IMR-90 (cell line): ENCODE data around the gene CEP85. TPM values are rescaled to one million over a fixed set of nuclear protein-coding genes. Genes with fewer than 3 reads are reported as not detected.

Source experiments
- ATAC-seq: fragments of 200-7000 bp; cut with Tn5 transposase; 2 replicates; pipeline ENCODE4 v1.9.1; 2020; ENCODE audit warnings: low read depth, mild to moderate bottlenecking, moderate library complexity
- BruUV-seq: library from RNA; stranded (reverse); fragments of 400-500 nt; replicated peaks from 2 replicates; lab custom pipeline; 2021; lab: Mats Ljungman, UMichigan
- CTCF ChIA-PET: fragments of 300-600 bp; formaldehyde crosslinking; extraction: SDS; loops from one replicate; lab custom pipeline; 2021; ENCODE audit warnings: antibody characterized with exemption; lab: Yijun Ruan, JAX
- POLR2A ChIA-PET: fragments of 300-600 bp; sonication (Branson Sonifier 250); formaldehyde crosslinking; loops from one replicate; lab custom pipeline; 2022; ENCODE audit warnings: antibody characterized with exemption; ENCODE audit not compliant: unreplicated experiment; lab: Charles Lee
- DNase-seq: peaks from one replicate; pipeline ENCODE4 v3.0.0; 2013
- H2AFZ ChIP-seq: replicated peaks from 2 replicates; pipeline ENCODE3; 2013; ENCODE audit warnings: low read length, mild to moderate bottlenecking; ENCODE audit not compliant: poor library complexity
- H2AK5ac ChIP-seq: 2 replicates; pipeline ENCODE4 v1.6.1; 2013; ENCODE audit warnings: low read depth, low read length, inconsistent platforms
- H2AK9ac ChIP-seq: replicated peaks from 2 replicates; pipeline ENCODE3; 2013; ENCODE audit warnings: mild to moderate bottlenecking, low read depth, low read length, moderate library complexity; ENCODE audit not compliant: poor library complexity
- H2BK120ac ChIP-seq: 2 replicates; pipeline ENCODE4 v1.6.1; 2013; ENCODE audit warnings: low read depth, low read length, inconsistent platforms
- H2BK15ac ChIP-seq: 3 replicates; pipeline ENCODE4 v1.6.1; 2013; ENCODE audit warnings: low read depth, low read length, inconsistent platforms
- H2BK20ac ChIP-seq: 2 replicates; pipeline ENCODE4 v1.6.1; 2013; ENCODE audit warnings: low read depth, mild to moderate bottlenecking, inconsistent platforms, low read length, moderate library complexity
- H2BK5ac ChIP-seq: 2 replicates; pipeline ENCODE4 v1.6.1; 2013; ENCODE audit warnings: mild to moderate bottlenecking, low read depth, low read length, inconsistent platforms; ENCODE audit not compliant: poor library complexity, severe bottlenecking
- H3K14ac ChIP-seq: replicated peaks from 2 replicates; pipeline ENCODE4 v1.6.1; 2013; ENCODE audit warnings: low read depth, low read length, inconsistent platforms
- H3K18ac ChIP-seq: 2 replicates; pipeline ENCODE4 v1.6.1; 2013; ENCODE audit warnings: low read depth, low read length, control low read depth
- H3K23ac ChIP-seq: 2 replicates; pipeline ENCODE4 v1.6.1; 2013; ENCODE audit warnings: low read depth, low read length, inconsistent platforms
- H3K27ac ChIP-seq: 2 replicates; pipeline ENCODE4 v1.5.1; 2013; ENCODE audit warnings: mild to moderate bottlenecking, control low read depth, low read length; ENCODE audit not compliant: insufficient read depth
- H3K27me3 ChIP-seq: 2 replicates; pipeline ENCODE4 v1.6.1; 2013; ENCODE audit warnings: low read length; ENCODE audit not compliant: control insufficient read depth, insufficient read depth
- H3K36me3 ChIP-seq: 2 replicates; pipeline ENCODE4 v1.6.1; 2013; ENCODE audit warnings: low read length, mixed read lengths; ENCODE audit not compliant: control insufficient read depth, insufficient read depth
- H3K4ac ChIP-seq: 2 replicates; pipeline ENCODE4 v1.6.1; 2013; ENCODE audit warnings: low read depth, low read length, inconsistent platforms
- H3K4me1 ChIP-seq: 2 replicates; pipeline ENCODE4 v1.6.1; 2013; ENCODE audit warnings: low read length, mixed read lengths; ENCODE audit not compliant: control insufficient read depth, insufficient read depth
- H3K4me2 ChIP-seq: 2 replicates; pipeline ENCODE4 v1.6.1; 2013; ENCODE audit warnings: low read depth, mild to moderate bottlenecking, control low read depth, low read length, moderate library complexity
- H3K4me3 ChIP-seq: 2 replicates; pipeline ENCODE4 v1.5.1; 2013; ENCODE audit warnings: low read depth, mild to moderate bottlenecking, control low read depth, low read length, moderate library complexity; ENCODE audit not compliant: insufficient read depth
- H3K56ac ChIP-seq: 2 replicates; pipeline ENCODE4 v1.6.1; 2013; ENCODE audit warnings: low read length, inconsistent platforms; ENCODE audit not compliant: insufficient read depth; ENCODE audit errors: extremely low read depth
- H3K79me1 ChIP-seq, 2 experiments: 2 replicates each; pipeline ENCODE4 v1.6.1; 2013; ENCODE audit warnings: low read length in 2 of 2, inconsistent platforms in 1 of 2, low read depth in 1 of 2
- H3K9ac ChIP-seq: 2 replicates; pipeline ENCODE4 v1.6.1; 2013; ENCODE audit warnings: low read depth, low read length, control low read depth
- H3K9me1 ChIP-seq: 2 replicates; pipeline ENCODE4 v1.6.1; 2013; ENCODE audit warnings: low read length, inconsistent platforms; ENCODE audit not compliant: insufficient read depth
- H3K9me3 ChIP-seq: 2 replicates; pipeline ENCODE4 v1.6.1; 2013; ENCODE audit warnings: low read length; ENCODE audit not compliant: control insufficient read depth, insufficient read depth
- H4K20me1 ChIP-seq: 2 replicates; pipeline ENCODE4 v1.6.1; 2013; ENCODE audit warnings: low read length, inconsistent platforms; ENCODE audit not compliant: insufficient read depth
- H4K5ac ChIP-seq: 2 replicates; pipeline ENCODE4 v1.6.1; 2013; ENCODE audit warnings: mild to moderate bottlenecking, low read depth, low read length, control low read depth
- H4K8ac ChIP-seq, 2 experiments: 2 replicates each; pipeline ENCODE4 v1.6.1; 2013; ENCODE audit warnings: low read depth in 2 of 2, low read length in 2 of 2, control low read depth in 1 of 2, inconsistent platforms in 1 of 2
- H4K91ac ChIP-seq: 2 replicates; pipeline ENCODE4 v1.6.1; 2013; ENCODE audit warnings: low read depth, low read length, inconsistent platforms; ENCODE audit not compliant: insufficient read depth
- BHLHE40 ChIP-seq: fragments of 150-350 bp; IDR thresholded peaks from 2 replicates; pipeline ENCODE4 v1.6.1; 2016; ENCODE audit warnings: mild to moderate bottlenecking, low read depth, low read length
- CEBPB ChIP-seq: IDR thresholded peaks from 2 replicates; pipeline ENCODE4 v1.6.1; 2012; ENCODE audit warnings: low read depth, low read length, improper control_type of control experiment
- CHD1 ChIP-seq: IDR thresholded peaks from 2 replicates; pipeline ENCODE4 v1.6.1; 2012; ENCODE audit warnings: low read depth, low read length, improper control_type of control experiment
- MAFK ChIP-seq: IDR thresholded peaks from 2 replicates; pipeline ENCODE4 v1.6.1; 2012; ENCODE audit warnings: low read depth, low read length, improper control_type of control experiment
- MAZ ChIP-seq: IDR thresholded peaks from 2 replicates; pipeline ENCODE4 v1.6.1; 2012; ENCODE audit warnings: low read depth, mild to moderate bottlenecking, low read length, improper control_type of control experiment, moderate library complexity, borderline replicate concordance
- MXI1 ChIP-seq: IDR thresholded peaks from 2 replicates; pipeline ENCODE4 v1.6.1; 2012; ENCODE audit warnings: low read depth, mild to moderate bottlenecking, low read length, moderate library complexity, borderline replicate concordance
- POLR2A ChIP-seq: IDR thresholded peaks from 2 replicates; pipeline ENCODE4 v1.6.1; 2012; ENCODE audit warnings: mild to moderate bottlenecking, low read depth, low read length
- SMC3 ChIP-seq: fragments of 150-350 bp; IDR thresholded peaks from 2 replicates; pipeline ENCODE4 v1.6.1; 2016; ENCODE audit warnings: low read depth, mild to moderate bottlenecking, antibody characterized with exemption, low read length, moderate library complexity
- WGBS, 2 experiments: methylation state at CpG; one replicate each; pipeline versions ENCODE4 v1.1.5 to v1.1.7; 2013; ENCODE audit warnings: missing lambda C conversion rate in 2 of 2; ENCODE audit not compliant: insufficient read length in 1 of 2; ENCODE audit errors: extremely low coverage in 2 of 2; 5-methylcytosine and 5-hydroxymethylcytosine counted together
- dilution Hi-C: fragments of 300-500 bp; cut with HindIII; formaldehyde crosslinking; loops from one replicate; pipeline ENCODE4 v1.14.3; 2018; ENCODE audit warnings: low sequenced_read_pairs; ENCODE audit not compliant: unreplicated experiment
- in situ Hi-C: fragments of 300-500 bp; cut with MboI; formaldehyde crosslinking; loops from 3 replicates; pipeline ENCODE4 v1.14.3; 2019; ENCODE audit warnings: low sequenced_read_pairs, inconsistent platforms, mixed read lengths
- intact Hi-C: fragments of 100-400 bp; cut with micrococcal nuclease; formaldehyde crosslinking; loops from 2 replicates; pipeline ENCODE4 v1.10.0; 2022
- polyA plus RNA-seq, 3 experiments: library from polyadenylated mRNA; depleted of rRNA; stranded (reverse); fragments of >200 nt; gene quantifications; 2 replicates each; pipeline ENCODE4 v1.2.3, GENCODE V29; 2012; ENCODE audit warnings: low replicate concordance in 1 of 3
- total RNA-seq: library from RNA; depleted of rRNA; stranded (reverse); fragments of >200 nt; gene quantifications from 2 replicates; pipeline ENCODE4 v1.2.3, GENCODE V29; 2012
- TF ChIP-seq, protein P1 (sequence below): conservative IDR thresholded peaks from 2 replicates; pipeline ENCODE4 v1.5.1; 2012; ENCODE audit warnings: mild to moderate bottlenecking, low read depth, low read length, improper control_type of control experiment
- TF ChIP-seq, protein P2 (sequence below): fragments of 150-350 bp; IDR thresholded peaks from 2 replicates; pipeline ENCODE4 v1.6.1; 2016; ENCODE audit warnings: low read depth, mild to moderate bottlenecking, low read length, moderate library complexity, borderline replicate concordance
- TF ChIP-seq, protein P3 (sequence below): fragments of 150-350 bp; IDR thresholded peaks from 2 replicates; pipeline ENCODE4 v1.6.1; 2017; ENCODE audit warnings: mild to moderate bottlenecking, antibody characterized with exemption, low read length, low read depth

CEP85 gene
- total and polyA plus RNA-seq, 2 of the 4 experiments (the other 2 are of a cell fraction) = 11.5 to 11.8 TPM

DNA sequence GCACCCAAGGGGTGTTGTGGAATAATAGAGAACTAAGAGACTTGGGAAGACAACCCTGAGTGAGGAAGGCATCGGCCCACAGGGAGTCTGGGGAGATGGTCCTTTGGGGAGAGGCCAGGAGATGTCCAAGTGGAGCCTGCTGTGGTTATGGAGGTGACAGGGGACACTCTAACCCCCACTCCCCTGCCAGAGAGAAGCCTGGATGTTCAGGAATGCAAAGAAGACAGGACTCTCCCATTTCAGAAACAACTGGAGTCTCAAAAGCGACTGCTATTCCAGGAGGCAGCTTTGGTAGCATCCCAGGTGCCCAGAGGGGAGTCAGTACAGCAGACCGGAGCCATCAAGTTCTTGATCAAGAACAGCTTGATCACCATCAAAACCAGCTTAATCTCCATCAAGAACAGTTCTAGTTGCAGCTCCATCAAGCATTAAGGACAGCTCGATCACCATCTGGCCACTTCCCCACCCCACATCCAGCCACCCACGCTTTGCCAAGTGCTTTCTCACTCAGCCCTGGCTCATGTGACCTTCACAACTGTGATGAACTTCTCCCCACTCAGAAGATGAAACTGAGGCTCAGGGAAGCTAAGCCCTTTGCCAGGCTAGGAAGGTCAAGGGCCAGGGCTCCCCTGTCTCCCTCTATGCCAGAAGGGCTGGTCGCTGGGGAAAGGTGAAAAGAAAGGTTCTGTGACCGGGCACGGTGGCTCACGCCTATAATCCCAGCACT lies 84.5 kb downstream of the CEP85 start (continued):
- TF ChIP-seq, protein P1, sequence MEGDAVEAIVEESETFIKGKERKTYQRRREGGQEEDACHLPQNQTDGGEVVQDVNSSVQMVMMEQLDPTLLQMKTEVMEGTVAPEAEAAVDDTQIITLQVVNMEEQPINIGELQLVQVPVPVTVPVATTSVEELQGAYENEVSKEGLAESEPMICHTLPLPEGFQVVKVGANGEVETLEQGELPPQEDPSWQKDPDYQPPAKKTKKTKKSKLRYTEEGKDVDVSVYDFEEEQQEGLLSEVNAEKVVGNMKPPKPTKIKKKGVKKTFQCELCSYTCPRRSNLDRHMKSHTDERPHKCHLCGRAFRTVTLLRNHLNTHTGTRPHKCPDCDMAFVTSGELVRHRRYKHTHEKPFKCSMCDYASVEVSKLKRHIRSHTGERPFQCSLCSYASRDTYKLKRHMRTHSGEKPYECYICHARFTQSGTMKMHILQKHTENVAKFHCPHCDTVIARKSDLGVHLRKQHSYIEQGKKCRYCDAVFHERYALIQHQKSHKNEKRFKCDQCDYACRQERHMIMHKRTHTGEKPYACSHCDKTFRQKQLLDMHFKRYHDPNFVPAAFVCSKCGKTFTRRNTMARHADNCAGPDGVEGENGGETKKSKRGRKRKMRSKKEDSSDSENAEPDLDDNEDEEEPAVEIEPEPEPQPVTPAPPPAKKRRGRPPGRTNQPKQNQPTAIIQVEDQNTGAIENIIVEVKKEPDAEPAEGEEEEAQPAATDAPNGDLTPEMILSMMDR = no peak

DNA sequence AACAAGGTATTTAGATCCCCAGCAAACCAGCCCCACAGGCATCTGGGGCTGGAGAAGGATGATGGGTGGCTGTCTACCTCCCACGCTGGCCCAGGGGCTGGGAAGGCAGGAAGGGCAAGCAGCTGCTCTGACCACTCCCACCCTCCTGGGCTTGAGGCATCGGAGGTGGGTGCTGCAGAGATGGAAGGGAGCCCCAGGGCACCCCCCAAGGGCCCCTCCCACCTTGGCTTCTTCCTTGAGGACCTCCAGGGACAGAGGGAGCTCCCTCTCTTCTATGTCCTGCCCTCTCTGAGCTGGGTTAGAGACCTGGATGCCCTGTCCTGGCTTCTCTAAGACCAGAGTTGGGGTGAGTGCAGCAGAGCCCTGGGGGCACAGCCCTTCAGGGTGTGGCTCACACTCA lies 86.9 kb downstream of the CEP85 start:
- H3K18ac ChIP-seq = no peak overlapping the region
- H3K4me1 ChIP-seq = peaks cover 3% of the 10 kb centered on the region
- H3K14ac ChIP-seq = peak overlapping the region; percentile 77; the same call in 1 of the 2 replicates
- no peak overlapping the region for H2BK20ac ChIP-seq
- H4K20me1 ChIP-seq = no peaks in the 10 kb centered on the region
- BruUV-seq = no TSS peak
- H3K27ac ChIP-seq = no peak overlapping the region
- dilution Hi-C loops (no loop called here), intact Hi-C loops (loop anchor here (1.0 to 2.0 kb wide), 5 partner anchors 46 to 284 kb away; partner anchors contain the start of gene ZNF593), in situ Hi-C loops (no loop called here)
- peak overlapping the region; percentile 96; the same call in 1 of the 2 replicates for H4K5ac ChIP-seq
- H3K4ac ChIP-seq = peak overlapping the region; percentile 92; the same call in 1 of the 2 replicates
- CTCF ChIA-PET = interaction anchor here (0.5 to 2.8 kb wide), 5 partner anchors 10 to 45 kb away, joined by 3 to 18 read pairs (median 5); partner anchors contain the start of gene SH3BGRL3
- DNase-seq = no peak
- H2BK15ac ChIP-seq = no peak overlapping the region
- no peak overlapping the region for H4K91ac ChIP-seq
- H3K27me3 ChIP-seq = peaks cover 9% of the 10 kb centered on the region
- no peaks in the 10 kb centered on the region for H3K9me3 ChIP-seq
- no peak overlapping the region for H2BK5ac ChIP-seq
- peak overlapping the region; percentile 92 for H2AK9ac ChIP-seq
- H3K56ac ChIP-seq = no peak overlapping the region
- no peak overlapping the region for H3K4me2 ChIP-seq
- WGBS, 2 experiments = no CpG with 5 or more reads among the region's 2 CpGs
- H4K8ac ChIP-seq = peak overlapping the region; percentile 92 to 99; a peak in 3 of 4 replicates
- H2AFZ ChIP-seq = peak overlapping the region; percentile 98
- no peak overlapping the region for H3K23ac ChIP-seq
- no peak overlapping the region for H3K9ac ChIP-seq
- no peaks in the 10 kb centered on the region for H3K36me3 ChIP-seq
- no peaks in the 10 kb centered on the region for H3K79me1 ChIP-seq
- H3K4me3 ChIP-seq = no peak overlapping the region
- H3K9me1 ChIP-seq = no peaks in the 10 kb centered on the region
- ATAC-seq = no peak
- H2AK5ac ChIP-seq = peak overlapping the region; percentile 92
- H2BK120ac ChIP-seq = no peak overlapping the region; the same call in 1 of the 2 replicates
- POLR2A ChIA-PET = no interaction called here
- no peak for TF ChIP-seq MXI1
- no peak for TF ChIP-seq CHD1
- TF ChIP-seq CEBPB = no peak
- no peak for TF ChIP-seq POLR2A
- no peak for TF ChIP-seq MAZ
- no peak for TF ChIP-seq MAFK
- TF ChIP-seq, protein P2, sequence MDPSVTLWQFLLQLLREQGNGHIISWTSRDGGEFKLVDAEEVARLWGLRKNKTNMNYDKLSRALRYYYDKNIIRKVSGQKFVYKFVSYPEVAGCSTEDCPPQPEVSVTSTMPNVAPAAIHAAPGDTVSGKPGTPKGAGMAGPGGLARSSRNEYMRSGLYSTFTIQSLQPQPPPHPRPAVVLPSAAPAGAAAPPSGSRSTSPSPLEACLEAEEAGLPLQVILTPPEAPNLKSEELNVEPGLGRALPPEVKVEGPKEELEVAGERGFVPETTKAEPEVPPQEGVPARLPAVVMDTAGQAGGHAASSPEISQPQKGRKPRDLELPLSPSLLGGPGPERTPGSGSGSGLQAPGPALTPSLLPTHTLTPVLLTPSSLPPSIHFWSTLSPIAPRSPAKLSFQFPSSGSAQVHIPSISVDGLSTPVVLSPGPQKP = no peak
- TF ChIP-seq SMC3 = no peak
- TF ChIP-seq BHLHE40 = no peak
- TF ChIP-seq, protein P3, sequence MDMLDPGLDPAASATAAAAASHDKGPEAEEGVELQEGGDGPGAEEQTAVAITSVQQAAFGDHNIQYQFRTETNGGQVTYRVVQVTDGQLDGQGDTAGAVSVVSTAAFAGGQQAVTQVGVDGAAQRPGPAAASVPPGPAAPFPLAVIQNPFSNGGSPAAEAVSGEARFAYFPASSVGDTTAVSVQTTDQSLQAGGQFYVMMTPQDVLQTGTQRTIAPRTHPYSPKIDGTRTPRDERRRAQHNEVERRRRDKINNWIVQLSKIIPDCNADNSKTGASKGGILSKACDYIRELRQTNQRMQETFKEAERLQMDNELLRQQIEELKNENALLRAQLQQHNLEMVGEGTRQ = no peak
